Gastrocnemius medialis (tissue), 4 donors: ENCODE measurements around the gene PHACTR3. TPM values are rescaled to one million over a fixed set of nuclear protein-coding genes. Genes with fewer than 3 reads are reported as not detected.

Source experiments
- ATAC-seq, 2 donors: fragments of 150-250 bp; one replicate each; pipeline ENCODE4 v1.9.1; 2016
- DNase-seq, 2 donors: peaks; one replicate each; pipeline ENCODE4 v3.0.0-alpha.2; 2019
- H3K27ac ChIP-seq, 4 donors: fragments of 200-600 bp; sonication (generic); 1 replicate in 1 of 4; 2 replicates in 3 of 4; pipeline ENCODE4 v1.5.1; 2016 to 2018; ENCODE audit warnings: mild to moderate bottlenecking in 2 of 4, moderate library complexity in 1 of 4
- H3K27me3 ChIP-seq, 3 donors: fragments of 200-600 bp; sonication (generic) in 2 of 3; 1 replicate in 1 of 3; 2 replicates in 2 of 3; pipeline versions ENCODE4 v1.5.1 to v1.6.0; 2016 to 2019; ENCODE audit warnings: mild to moderate bottlenecking in 1 of 3, moderate library complexity in 1 of 3
- H3K36me3 ChIP-seq, 2 donors: fragments of 200-600 bp; sonication (generic) in 1 of 2; one replicate each; pipeline ENCODE4 v1.5.1; 2017 to 2018
- H3K4me1 ChIP-seq, 2 donors: fragments of 200-600 bp; sonication (generic) in 1 of 2; one replicate each; pipeline ENCODE4 v1.5.1; 2016 to 2017; ENCODE audit warnings: mild to moderate bottlenecking in 2 of 2
- H3K4me3 ChIP-seq, 4 donors: fragments of 200-600 bp; sonication (generic) in 3 of 4; 1 replicate in 1 of 4; 2 replicates in 3 of 4; pipeline ENCODE4 v1.5.1; 2016 to 2019; ENCODE audit warnings: mild to moderate bottlenecking in 2 of 4
- H3K9me3 ChIP-seq, 3 donors: fragments of 200-600 bp; sonication (generic) in 2 of 3; 1 replicate in 1 of 3; 2 replicates in 2 of 3; pipeline ENCODE4 v1.5.1; 2016 to 2019
- POLR2A ChIP-seq, 2 donors: fragments of 450-650 bp; IDR thresholded peaks; one replicate each; pipeline ENCODE4 v1.6.1; 2017; ENCODE audit warnings: antibody characterized with exemption in 2 of 2, mild to moderate bottlenecking in 2 of 2, moderate library complexity in 2 of 2
- in situ Hi-C, 4 donors: fragments of 200-750 bp; cut with MboI; loops; one replicate each; pipeline versions ENCODE4 v1.15.0 to v1.8.0; 2017; ENCODE audit warnings: low sequenced_read_pairs in 4 of 4
- intact Hi-C: fragments of 100-400 bp; cut with DNase I; formaldehyde crosslinking; loops from one replicate; pipeline ENCODE4 v1.15.1; 2023; ENCODE audit warnings: low total_unique reads
- total RNA-seq, 4 donors: library from RNA; depleted of rRNA; stranded (reverse); fragments of >200 nt; gene quantifications; one replicate each; pipeline versions ENCODE4 v1.1.0 to v1.2.3, GENCODE V29; 2016
- TF ChIP-seq, protein P1 (sequence below), 5 experiments: fragments of 450-650 bp in 3 of 5; fragments of 200-600 bp in 2 of 5; sonication (generic) in 2 of 5; IDR thresholded peaks in 4 of 5; conservative IDR thresholded peaks in 1 of 5; 1 replicate in 4 of 5; 2 replicates in 1 of 5; pipeline ENCODE4 v1.5.1; 2016 to 2019; ENCODE audit warnings: antibody characterized with exemption in 5 of 5, mild to moderate bottlenecking in 3 of 5, moderate library complexity in 3 of 5

The PHACTR3 gene
- total RNA-seq, 4 donors from 2014 or later = 0.24 to 1.1 (median 0.59) TPM; not detected in 1

DNA sequence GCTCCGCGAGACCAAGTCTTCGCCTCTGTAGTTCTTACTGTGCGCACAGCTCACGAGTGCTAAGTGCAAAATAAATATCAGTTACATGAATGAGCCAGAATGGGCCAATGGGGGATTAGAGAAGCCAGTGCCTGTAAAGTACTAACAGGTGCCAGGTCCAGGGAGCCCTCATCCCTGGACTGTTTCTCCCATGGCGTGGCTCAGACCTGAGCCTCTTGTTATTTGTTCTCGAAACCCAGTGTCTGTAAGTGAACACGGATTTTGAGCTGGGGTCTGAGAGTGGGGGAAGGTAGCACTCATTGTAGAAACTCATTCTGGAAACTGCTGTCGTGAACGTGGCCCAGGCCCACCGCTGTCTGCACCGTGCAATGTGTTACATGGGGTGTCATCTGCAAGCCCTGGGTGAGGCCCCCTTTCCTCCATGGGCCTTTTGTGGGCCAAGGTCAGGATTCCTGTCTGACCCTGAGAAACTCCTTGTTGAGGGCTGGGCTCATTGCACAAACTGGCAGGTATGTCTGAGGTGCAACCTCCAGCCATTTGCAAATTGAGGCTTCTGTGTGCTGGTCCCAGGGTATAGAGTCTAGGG is 174.4 kb downstream of the PHACTR3 start:
- DNase-seq = no peak
- ATAC-seq = no peak
- Histone ChIP-seq H3K9me3 (no peaks in the 10 kb centered on the region), H3K27ac (no peak overlapping the region), H3K27me3 (no peaks in the 10 kb centered on the region), H3K36me3 (no peaks in the 10 kb centered on the region), H3K4me3 (no peak overlapping the region), H3K4me1 (no peaks in the 10 kb centered on the region)
- intact Hi-C loops = no loop called here
- in situ Hi-C loops = no loop called here
- no peak for TF ChIP-seq POLR2A (IDR thresholded peaks at IDR 0.05)
- TF ChIP-seq, protein P1, sequence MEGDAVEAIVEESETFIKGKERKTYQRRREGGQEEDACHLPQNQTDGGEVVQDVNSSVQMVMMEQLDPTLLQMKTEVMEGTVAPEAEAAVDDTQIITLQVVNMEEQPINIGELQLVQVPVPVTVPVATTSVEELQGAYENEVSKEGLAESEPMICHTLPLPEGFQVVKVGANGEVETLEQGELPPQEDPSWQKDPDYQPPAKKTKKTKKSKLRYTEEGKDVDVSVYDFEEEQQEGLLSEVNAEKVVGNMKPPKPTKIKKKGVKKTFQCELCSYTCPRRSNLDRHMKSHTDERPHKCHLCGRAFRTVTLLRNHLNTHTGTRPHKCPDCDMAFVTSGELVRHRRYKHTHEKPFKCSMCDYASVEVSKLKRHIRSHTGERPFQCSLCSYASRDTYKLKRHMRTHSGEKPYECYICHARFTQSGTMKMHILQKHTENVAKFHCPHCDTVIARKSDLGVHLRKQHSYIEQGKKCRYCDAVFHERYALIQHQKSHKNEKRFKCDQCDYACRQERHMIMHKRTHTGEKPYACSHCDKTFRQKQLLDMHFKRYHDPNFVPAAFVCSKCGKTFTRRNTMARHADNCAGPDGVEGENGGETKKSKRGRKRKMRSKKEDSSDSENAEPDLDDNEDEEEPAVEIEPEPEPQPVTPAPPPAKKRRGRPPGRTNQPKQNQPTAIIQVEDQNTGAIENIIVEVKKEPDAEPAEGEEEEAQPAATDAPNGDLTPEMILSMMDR (IDR thresholded peaks at IDR 0.05 in 4 of 5, conservative IDR thresholded peaks at IDR 0.05 in 1 of 5) = no peak

DNA sequence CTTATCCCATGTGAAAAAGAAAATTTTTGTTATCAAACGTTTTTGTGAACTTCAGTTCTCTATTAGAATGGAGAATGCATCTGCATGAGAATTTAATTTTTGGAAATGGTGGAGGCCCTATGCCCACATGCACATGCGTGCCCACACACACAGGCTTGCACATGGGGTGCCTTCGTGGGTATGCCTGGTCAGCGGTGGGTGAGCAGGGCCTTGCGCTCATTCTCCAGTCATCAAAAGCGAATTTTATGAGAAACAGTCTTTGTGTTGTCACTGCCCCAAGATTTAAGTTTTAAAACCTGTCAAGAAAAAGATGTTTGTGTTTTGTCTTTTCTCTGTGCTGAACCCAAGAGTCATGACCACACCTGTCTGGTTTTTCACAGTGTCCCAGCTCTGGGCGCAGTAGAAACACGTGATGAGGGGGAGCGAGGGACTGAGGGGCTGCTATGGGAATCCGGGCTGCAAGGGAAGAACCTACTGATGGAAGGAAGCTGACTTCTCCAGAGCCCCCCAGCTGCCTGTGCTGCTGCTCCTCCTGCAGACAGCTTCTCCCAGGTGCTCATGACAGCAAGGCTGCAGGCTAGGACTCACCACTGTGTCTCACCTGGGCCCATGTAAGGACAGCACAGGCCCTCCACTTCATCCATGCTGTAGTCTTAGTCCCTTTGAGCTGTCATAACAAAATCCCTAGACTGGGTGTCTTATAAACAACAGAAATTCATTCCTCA is 175.5 kb downstream of the PHACTR3 start:
- H3K27me3 ChIP-seq = no peaks in the 10 kb centered on the region
- in situ Hi-C loops = no loop called here
- TF ChIP-seq POLR2A (IDR thresholded peaks at IDR 0.05) = no peak
- TF ChIP-seq, protein P1 (IDR thresholded peaks at IDR 0.05 in 4 of 5, conservative IDR thresholded peaks at IDR 0.05 in 1 of 5) = no peak
- no peak overlapping the region for H3K27ac ChIP-seq
- no peak overlapping the region for H3K4me3 ChIP-seq
- H3K36me3 ChIP-seq = no peaks in the 10 kb centered on the region
- ATAC-seq = no peak
- no peak for DNase-seq
- intact Hi-C loops = no loop called here
- H3K9me3 ChIP-seq = no peaks in the 10 kb centered on the region
- no peaks in the 10 kb centered on the region for H3K4me1 ChIP-seq

DNA sequence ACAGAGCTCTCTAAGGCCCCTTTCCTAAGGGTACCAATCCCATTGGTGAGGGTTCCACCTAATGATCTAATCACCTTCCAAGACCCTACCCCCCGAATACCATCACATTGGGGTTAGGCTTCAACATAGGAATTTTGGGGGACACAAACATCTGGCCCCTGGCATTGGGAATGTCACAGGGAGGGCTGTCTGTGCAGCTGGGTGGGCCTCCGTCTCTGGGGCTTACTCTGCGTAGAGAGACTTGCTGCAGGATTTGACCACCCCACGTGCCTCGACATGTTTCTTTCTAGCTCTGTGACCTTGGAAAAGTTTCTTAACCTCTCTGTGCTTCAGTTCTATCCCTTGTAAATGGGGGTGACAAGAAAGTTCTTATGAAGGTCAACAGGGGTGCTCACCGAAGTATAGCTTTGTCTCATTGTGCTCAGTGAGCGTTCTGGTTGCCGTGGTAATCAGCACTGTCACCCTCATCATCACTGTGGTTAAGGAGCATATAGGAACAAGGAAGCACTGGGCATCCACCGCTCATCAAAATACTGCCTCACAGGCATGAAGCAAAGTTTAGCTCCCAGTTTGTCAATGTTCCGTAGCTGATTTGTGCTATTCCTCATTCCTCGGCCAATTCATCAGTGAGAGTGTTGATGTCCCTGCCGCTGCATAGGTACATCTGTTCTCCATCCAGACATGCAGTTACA is 176.3 kb downstream of the PHACTR3 start:
- no peak for ATAC-seq
- in situ Hi-C loops = no loop called here
- Histone ChIP-seq H3K27me3 (no peaks in the 10 kb centered on the region), H3K36me3 (no peaks in the 10 kb centered on the region), H3K4me3 (no peak overlapping the region), H3K9me3 (no peaks in the 10 kb centered on the region), H3K27ac (no peak overlapping the region), H3K4me1 (no peaks in the 10 kb centered on the region)
- TF ChIP-seq, protein P1 (IDR thresholded peaks at IDR 0.05 in 4 of 5, conservative IDR thresholded peaks at IDR 0.05 in 1 of 5) = no peak
- TF ChIP-seq POLR2A (IDR thresholded peaks at IDR 0.05) = no peak
- no peak for DNase-seq
- intact Hi-C loops = no loop called here

DNA sequence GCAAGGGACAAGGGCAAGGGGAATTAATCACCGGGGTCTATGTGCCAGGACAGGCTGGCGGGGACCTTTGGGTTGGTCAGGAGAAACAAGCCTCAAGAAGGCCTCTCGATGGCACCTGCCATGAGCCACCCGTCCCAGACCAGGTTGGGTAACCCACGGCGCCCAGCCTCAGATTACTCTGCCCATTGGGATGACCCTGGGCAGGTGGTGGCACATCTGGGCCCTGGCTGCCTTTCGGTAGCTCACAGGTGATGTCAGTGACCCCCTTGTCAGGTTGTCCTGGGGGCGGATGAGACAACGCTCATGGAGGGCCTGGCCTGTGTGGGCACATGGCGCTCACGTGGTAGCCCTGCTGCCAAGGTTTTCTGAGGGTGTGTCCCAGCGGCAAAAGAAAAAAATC is 176.9 kb downstream of the PHACTR3 start:
- no peak overlapping the region for H3K4me3 ChIP-seq
- no peak for TF ChIP-seq POLR2A (IDR thresholded peaks at IDR 0.05)
- H3K4me1 ChIP-seq = no peaks in the 10 kb centered on the region
- intact Hi-C loops (no loop called here), in situ Hi-C loops (no loop called here)
- no peaks in the 10 kb centered on the region for H3K9me3 ChIP-seq
- DNase-seq (no peak), ATAC-seq (no peak)
- H3K27me3 ChIP-seq = no peaks in the 10 kb centered on the region
- no peak overlapping the region for H3K27ac ChIP-seq
- H3K36me3 ChIP-seq = no peaks in the 10 kb centered on the region

DNA sequence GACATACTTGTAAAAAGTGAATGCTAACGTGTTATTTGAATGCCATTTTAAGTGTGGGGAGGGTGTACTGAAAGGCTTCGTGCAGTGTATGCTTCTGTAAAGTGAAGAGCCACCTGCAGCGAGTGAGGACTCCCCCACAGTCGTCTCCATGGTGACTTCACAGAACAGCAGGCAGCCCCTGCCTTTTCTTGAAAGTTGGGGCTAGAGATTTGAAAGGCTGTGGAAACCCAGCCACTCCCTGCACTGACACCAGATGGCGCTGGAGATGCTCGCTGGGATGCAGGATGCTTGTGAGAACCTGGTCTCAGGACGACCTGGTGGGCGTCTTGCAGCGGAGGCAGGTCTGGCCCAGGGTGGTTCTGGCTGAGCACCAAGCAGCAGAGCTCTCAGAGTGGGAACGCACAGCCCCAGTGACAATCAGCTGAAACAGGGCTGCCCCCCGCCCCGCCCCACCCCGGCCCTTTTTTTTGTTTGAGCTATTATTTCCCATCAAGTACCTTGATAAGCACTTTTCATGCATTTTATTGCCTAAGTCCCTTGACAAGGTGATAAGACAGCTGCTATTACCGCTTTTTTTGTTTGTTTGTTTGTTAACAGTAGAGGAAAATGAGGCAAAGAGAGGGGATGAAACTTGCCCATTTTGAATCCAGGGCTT is 178.8 kb downstream of the PHACTR3 start:
- DNase-seq = no peak
- intact Hi-C loops = loop anchor here (1.0 kb wide), 1 partner anchor 67 kb away; no protein-coding TSS in a partner anchor

More for the DNA sequence above, 178.8 kb downstream of the PHACTR3 start:
- in situ Hi-C loops = no loop called here
- no peaks in the 10 kb centered on the region for H3K36me3 ChIP-seq
- no peaks in the 10 kb centered on the region for H3K4me1 ChIP-seq
- no peak overlapping the region for H3K4me3 ChIP-seq
- H3K27ac ChIP-seq = no peak overlapping the region
- no peaks in the 10 kb centered on the region for H3K9me3 ChIP-seq
- H3K27me3 ChIP-seq = no peaks in the 10 kb centered on the region
- TF ChIP-seq, protein P1 (IDR thresholded peaks at IDR 0.05 in 4 of 5, conservative IDR thresholded peaks at IDR 0.05 in 1 of 5) = peak; percentile 29 to 79 (median 60)
- no peak for TF ChIP-seq POLR2A (IDR thresholded peaks at IDR 0.05)
- ATAC-seq = no peak
